DOHH2 (cell line): Measurements from ENCODE around the gene DUOXA2.

Experiments used
- EZH2phosphoT487 ChIP-seq: fragments of 200-600 bp; sonication (generic); IDR thresholded peaks from 2 replicates; pipeline ENCODE4 v1.6.1; 2017; ENCODE audit warnings: borderline replicate concordance, mild to moderate bottlenecking, antibody characterized with exemption, low read length, moderate library complexity, mixed read lengths
- TF ChIP-seq, protein P1 (sequence below): fragments of 200-600 bp; sonication (generic); IDR thresholded peaks from one replicate; pipeline ENCODE4 v1.5.1; 2014; ENCODE audit warnings: antibody characterized with exemption, mild to moderate bottlenecking, low read depth, low read length; ENCODE audit not compliant: poor library complexity, severe bottlenecking

GRCh38 chr15:45155739-45156138, 41.6 kb downstream of the DUOXA2 start:
- TF ChIP-seq, protein P1, sequence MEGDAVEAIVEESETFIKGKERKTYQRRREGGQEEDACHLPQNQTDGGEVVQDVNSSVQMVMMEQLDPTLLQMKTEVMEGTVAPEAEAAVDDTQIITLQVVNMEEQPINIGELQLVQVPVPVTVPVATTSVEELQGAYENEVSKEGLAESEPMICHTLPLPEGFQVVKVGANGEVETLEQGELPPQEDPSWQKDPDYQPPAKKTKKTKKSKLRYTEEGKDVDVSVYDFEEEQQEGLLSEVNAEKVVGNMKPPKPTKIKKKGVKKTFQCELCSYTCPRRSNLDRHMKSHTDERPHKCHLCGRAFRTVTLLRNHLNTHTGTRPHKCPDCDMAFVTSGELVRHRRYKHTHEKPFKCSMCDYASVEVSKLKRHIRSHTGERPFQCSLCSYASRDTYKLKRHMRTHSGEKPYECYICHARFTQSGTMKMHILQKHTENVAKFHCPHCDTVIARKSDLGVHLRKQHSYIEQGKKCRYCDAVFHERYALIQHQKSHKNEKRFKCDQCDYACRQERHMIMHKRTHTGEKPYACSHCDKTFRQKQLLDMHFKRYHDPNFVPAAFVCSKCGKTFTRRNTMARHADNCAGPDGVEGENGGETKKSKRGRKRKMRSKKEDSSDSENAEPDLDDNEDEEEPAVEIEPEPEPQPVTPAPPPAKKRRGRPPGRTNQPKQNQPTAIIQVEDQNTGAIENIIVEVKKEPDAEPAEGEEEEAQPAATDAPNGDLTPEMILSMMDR: no peak
- no peak for TF ChIP-seq EZH2phosphoT487
